GM12875 (cell line): ENCODE results near the gene NFATC3.

Experiments used
- H3K4me3 ChIP-seq: one replicate; pipeline ENCODE4 v1.5.1; 2011; ENCODE audit warnings: low read depth, low read length, control low read depth
- TF ChIP-seq, protein P1 (sequence below): IDR thresholded peaks from 2 replicates; pipeline ENCODE4 v1.5.1; 2011; ENCODE audit warnings: low read depth, mild to moderate bottlenecking, control low read depth, inconsistent platforms, low read length, moderate library complexity, borderline replicate concordance; ENCODE audit not compliant: insufficient read depth

The NFATC3 gene

DNA sequence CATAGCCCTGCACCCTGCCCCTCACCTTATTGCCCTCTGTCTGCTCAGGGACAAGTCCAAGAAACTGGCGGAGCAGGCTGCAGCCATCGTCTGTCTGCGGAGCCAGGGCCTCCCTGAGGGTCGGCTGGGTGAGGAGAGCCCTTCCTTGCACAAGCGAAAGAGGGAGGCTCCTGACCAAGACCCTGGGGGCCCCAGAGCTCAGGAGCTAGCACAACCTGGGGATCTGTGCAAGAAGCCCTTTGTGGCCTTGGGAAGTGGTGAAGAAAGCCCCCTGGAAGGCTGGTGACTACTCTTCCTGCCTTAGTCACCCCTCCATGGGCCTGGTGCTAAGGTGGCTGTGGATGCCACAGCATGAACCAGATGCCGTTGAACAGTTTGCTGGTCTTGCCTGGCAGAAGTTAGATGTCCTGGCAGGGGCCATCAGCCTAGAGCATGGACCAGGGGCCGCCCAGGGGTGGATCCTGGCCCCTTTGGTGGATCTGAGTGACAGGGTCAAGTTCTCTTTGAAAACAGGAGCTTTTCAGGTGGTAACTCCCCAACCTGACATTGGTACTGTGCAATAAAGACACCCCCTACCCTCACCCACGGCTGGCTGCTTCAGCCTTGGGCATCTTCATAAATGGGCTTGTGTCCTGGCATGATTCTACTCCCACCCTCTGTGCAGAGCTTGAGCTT, 6.3 kb upstream of the NFATC3 start:
- H3K4me3 ChIP-seq, result no peak overlapping the region
- TF ChIP-seq, protein P1, sequence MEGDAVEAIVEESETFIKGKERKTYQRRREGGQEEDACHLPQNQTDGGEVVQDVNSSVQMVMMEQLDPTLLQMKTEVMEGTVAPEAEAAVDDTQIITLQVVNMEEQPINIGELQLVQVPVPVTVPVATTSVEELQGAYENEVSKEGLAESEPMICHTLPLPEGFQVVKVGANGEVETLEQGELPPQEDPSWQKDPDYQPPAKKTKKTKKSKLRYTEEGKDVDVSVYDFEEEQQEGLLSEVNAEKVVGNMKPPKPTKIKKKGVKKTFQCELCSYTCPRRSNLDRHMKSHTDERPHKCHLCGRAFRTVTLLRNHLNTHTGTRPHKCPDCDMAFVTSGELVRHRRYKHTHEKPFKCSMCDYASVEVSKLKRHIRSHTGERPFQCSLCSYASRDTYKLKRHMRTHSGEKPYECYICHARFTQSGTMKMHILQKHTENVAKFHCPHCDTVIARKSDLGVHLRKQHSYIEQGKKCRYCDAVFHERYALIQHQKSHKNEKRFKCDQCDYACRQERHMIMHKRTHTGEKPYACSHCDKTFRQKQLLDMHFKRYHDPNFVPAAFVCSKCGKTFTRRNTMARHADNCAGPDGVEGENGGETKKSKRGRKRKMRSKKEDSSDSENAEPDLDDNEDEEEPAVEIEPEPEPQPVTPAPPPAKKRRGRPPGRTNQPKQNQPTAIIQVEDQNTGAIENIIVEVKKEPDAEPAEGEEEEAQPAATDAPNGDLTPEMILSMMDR, result no peak

DNA sequence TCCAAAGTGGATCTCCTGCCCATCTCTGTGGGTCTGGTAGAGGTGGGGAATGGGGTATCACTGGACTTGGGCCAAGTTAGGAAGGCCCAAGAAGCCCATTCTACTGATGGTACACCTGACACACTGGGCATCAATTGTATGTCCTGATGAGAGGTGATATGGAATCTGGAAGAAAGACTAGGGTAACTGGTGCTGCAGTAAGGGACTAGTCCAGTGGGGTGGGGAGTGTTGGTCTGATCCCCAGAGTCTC, 5.9 kb upstream of the NFATC3 start:
- no peak overlapping the region for H3K4me3 ChIP-seq
- TF ChIP-seq, protein P1, result no peak

DNA sequence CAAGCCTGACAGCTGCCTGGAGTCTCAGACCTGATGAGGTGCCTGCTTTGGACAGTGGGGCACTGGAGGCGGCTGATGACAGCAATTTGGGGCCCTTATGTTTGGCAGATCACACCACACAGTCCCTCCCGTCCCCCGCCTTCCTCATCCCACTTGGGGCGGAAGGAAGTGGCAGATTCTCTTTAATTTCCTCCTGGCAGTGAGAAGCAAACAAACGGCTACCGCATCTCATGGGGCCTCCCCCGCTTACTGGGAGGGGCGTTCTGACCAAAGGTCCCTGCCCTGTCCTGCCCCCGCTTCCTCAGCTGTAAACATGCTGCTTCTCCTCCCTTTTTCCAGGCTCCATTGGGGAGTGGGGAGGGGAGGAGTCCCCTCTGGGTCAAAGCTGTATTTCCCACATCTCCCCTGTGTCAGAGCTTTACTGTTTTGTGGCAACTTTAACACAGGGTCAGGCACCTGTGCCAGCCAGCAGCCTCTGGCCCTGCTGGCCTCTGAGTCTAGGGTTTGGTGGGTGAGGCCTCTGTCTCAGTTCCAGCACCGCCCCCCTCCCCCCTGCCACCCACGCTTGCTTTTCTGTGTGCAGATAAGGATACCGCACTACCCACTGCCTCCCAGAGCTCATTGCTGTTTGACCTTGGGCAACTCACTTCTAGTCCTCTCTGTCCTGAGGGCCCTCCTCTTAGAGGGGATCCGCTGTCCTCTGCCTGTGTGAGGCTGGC, 5.4 kb upstream of the NFATC3 start:
- H3K4me3 ChIP-seq, result no peak overlapping the region
- TF ChIP-seq, protein P1, result no peak

DNA sequence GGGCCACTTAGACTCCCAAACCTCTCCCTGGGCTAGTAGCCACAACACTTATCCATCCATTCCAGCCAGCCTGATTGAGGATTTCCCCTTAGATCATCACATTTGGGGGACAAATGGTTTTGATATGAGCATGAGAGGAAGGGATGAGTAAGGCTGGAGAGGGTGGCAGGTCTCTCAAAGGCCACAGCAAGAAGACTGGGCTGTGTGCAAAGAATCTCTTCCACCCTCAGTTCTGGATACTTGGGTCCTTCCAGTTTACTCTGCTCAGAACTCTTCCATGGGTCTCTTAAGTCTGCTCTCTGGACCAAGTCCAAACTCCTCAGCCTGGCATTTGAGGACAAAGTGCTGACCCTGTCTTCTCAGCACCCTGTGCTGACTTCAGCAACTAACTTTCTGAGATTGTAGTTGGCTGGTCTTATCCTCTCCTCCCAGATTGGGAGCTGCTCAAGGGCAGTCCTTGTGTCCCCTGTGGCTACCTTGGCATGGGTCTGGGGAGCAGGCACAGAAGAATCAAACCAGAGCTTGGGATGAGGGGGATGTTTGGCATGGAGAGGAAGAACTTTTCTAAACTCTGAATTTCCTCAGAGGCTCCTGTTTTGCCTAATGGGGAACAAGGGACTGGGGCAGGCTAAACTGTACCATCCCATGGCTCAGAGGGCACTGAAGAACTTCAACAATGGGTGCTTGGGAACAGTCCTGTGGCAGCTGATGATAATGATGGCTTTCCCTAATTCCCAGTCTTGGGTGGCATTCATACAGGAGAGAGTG, 3.1 kb upstream of the NFATC3 start:
- no peak overlapping the region for H3K4me3 ChIP-seq
- TF ChIP-seq, protein P1, result no peak

DNA sequence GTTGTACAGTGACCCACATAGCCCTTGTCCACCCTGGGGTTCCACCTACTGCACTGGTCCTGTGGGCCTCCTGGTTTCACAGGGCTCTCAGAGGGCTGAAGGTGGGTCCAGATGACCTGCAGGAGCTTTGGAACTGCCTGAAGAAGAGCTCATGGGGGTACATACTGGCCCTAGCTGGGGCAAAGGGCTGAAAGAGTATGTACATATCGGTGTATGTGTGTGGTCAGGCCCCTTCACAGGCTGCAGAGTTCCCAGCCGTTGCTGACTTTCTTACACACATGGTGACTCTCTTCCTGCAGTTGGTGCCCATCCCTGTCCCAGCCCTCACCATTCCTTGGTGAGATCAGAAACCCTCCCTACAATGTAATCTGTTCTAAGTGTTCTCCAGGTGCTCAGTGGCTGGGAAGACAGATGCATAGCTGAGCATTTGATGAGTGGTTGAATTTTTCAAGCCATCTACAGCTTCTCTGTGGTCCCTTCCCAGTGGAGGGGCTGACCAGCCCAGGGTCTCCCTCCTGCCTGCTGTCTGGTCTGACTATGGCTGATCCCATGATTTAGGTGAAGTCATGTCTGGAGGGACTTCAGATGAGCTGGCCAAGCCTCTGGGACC, 2.4 kb upstream of the NFATC3 start:
- TF ChIP-seq, protein P1, result no peak
- no peak overlapping the region for H3K4me3 ChIP-seq

DNA sequence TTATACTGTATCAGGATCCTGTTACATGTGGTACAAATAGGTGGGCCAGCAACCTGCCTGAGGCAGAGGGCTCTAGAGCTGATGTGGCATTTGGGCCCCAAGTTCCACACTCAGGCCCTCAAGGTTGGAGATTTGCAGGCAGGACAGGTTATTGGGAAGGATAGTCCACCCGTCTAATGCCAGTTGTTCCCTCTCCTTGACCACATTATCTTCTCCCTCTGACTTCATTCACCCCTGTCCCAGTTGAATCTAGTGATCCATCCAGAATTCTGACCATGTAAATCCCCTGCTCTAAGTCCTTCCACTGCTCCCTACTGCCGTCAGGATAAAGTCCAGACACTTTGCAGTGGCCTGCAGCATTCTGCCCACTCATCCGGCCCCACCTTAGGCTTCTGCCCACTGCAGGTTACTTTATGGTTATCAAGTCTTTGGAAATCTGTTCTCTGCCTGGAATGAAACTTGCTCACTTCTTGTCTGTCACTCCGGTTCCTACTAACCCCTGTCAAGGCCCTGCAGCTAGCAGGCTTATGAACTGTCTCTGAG, 1.9 kb upstream of the NFATC3 start:
- TF ChIP-seq, protein P1, result no peak
- no peak overlapping the region for H3K4me3 ChIP-seq
